ENCODE data around the gene KRTAP10-5. TPM values are rescaled to one million over a fixed set of nuclear protein-coding genes. Genes with fewer than 3 reads are reported as not detected.

KRTAP10-5 gene
- total RNA-seq, 3 donors from 2014 or later (not counting 1 experiment from before 2014, with no cell fraction given): not detected

GRCh38 chr21:44544566-44544965, 35.8 kb downstream of the KRTAP10-5 start:
- no peak for ATAC-seq
- H3K4me1 ChIP-seq (ENCODE audit: control insufficient read depth, insufficient read depth, low read length): peaks cover 7% of the 10 kb centered on the region
- no peaks in the 10 kb centered on the region for H3K27me3 Mint-ChIP-seq (ENCODE audit: low read depth in 2 of 2)
- H3K36me3 ChIP-seq (ENCODE audit: control insufficient read depth, insufficient read depth, low read length): no peaks in the 10 kb centered on the region
- H3K4me1 Mint-ChIP-seq: peaks cover 20 to 22% of the 10 kb centered on the region in 2 donors
- H3K36me3 Mint-ChIP-seq: peaks cover 17% of the 10 kb centered on the region
- no peak overlapping the region for H3K27ac Mint-ChIP-seq
- no peak overlapping the region for H3K27ac ChIP-seq (ENCODE audit: low read length)
- H3K4me3 Mint-ChIP-seq: no peak overlapping the region
- DNase-seq: no peak
- TF ChIP-seq CTCF (IDR thresholded peaks at IDR 0.05): no peak
- peaks cover 6 to 16% of the 10 kb centered on the region in 2 donors for H3K9me3 Mint-ChIP-seq
- H3K4me3 ChIP-seq (ENCODE audit: low read length): no peak overlapping the region
- intact Hi-C loops (cut with micrococcal nuclease): no loop called here
- H3K27me3 ChIP-seq (ENCODE audit: control insufficient read depth, insufficient read depth, low read length): no peaks in the 10 kb centered on the region
- H3K9me3 ChIP-seq (ENCODE audit: control insufficient read depth, insufficient read depth, low read length): peaks cover 10% of the 10 kb centered on the region
- WGBS (ENCODE audit: insufficient coverage): 94% methylated on average over 2 of the region's 3 CpGs

- Histone ChIP-seq H3K27me3 (ENCODE audit: control insufficient read depth, insufficient read depth, low read length) (no peaks in the 10 kb centered on the region), H3K9me3 (ENCODE audit: control insufficient read depth, insufficient read depth, low read length) (peaks cover 10% of the 10 kb centered on the region), H3K4me3 (ENCODE audit: low read length) (no peak overlapping the region), H3K4me1 (ENCODE audit: control insufficient read depth, insufficient read depth, low read length) (peaks cover 3% of the 10 kb centered on the region), H3K36me3 (ENCODE audit: control insufficient read depth, insufficient read depth, low read length) (no peaks in the 10 kb centered on the region), H3K27ac (ENCODE audit: low read length) (no peak overlapping the region)
- Mint-ChIP-seq H3K36me3 (peaks cover 14% of the 10 kb centered on the region), H3K27me3 (ENCODE audit: low read depth in 2 of 2) (no peaks in the 10 kb centered on the region), H3K4me1 (peaks cover 11% of the 10 kb centered on the region in 2 donors), H3K27ac (no peak overlapping the region), H3K9me3 (peaks cover 6 to 15% of the 10 kb centered on the region in 2 donors), H3K4me3 (no peak overlapping the region)
- no peak for TF ChIP-seq CTCF (IDR thresholded peaks at IDR 0.05)
- 75% methylated on average over 1 of the region's 1 CpG for WGBS (ENCODE audit: insufficient coverage)
- ATAC-seq (no peak), DNase-seq (no peak)
- intact Hi-C loops (cut with micrococcal nuclease): no loop called here
Observed at GRCh38 chr21:44542716-44543115, 37.7 kb downstream of the KRTAP10-5 start.

GRCh38 chr21:44540741-44541288, 39.6 kb downstream of the KRTAP10-5 start:
- intact Hi-C loops (cut with micrococcal nuclease): no loop called here
- peaks cover 4% of the 10 kb centered on the region for H3K9me3 ChIP-seq (ENCODE audit: control insufficient read depth, insufficient read depth, low read length)
- no peak overlapping the region for H3K4me3 Mint-ChIP-seq

More at GRCh38 chr21:44540741-44541288, 39.6 kb downstream of the KRTAP10-5 start:
- Mint-ChIP-seq H3K27ac (no peak overlapping the region), H3K9me3 (peaks cover 0 to 5% of the 10 kb centered on the region in 2 donors), H3K27me3 (ENCODE audit: low read depth in 2 of 2) (peaks cover 0 to 2% of the 10 kb centered on the region in 2 donors), H3K36me3 (no peaks in the 10 kb centered on the region), H3K4me1 (no peaks in the 10 kb centered on the region)
- Histone ChIP-seq H3K4me3 (ENCODE audit: low read length) (no peak overlapping the region), H3K36me3 (ENCODE audit: control insufficient read depth, insufficient read depth, low read length) (no peaks in the 10 kb centered on the region), H3K27me3 (ENCODE audit: control insufficient read depth, insufficient read depth, low read length) (no peaks in the 10 kb centered on the region), H3K4me1 (ENCODE audit: control insufficient read depth, insufficient read depth, low read length) (no peaks in the 10 kb centered on the region), H3K27ac (ENCODE audit: low read length) (no peak overlapping the region)
- TF ChIP-seq CTCF (IDR thresholded peaks at IDR 0.05): no peak
- ATAC-seq: no peak
- 87% methylated on average over 11 of the region's 11 CpGs for WGBS (ENCODE audit: insufficient coverage)
- no peak for DNase-seq
